Nephron progenitor cell (in vitro differentiated cells): ENCODE measurements around the gene DCTN1.

Experiments used
- DNase-seq: peaks from one replicate; pipeline ENCODE4 v3.0.0; 2021
- H3K27ac Mint-ChIP-seq: 2 replicates; pipeline ENCODE4 v1.8.0; 2021; ENCODE audit warnings: mild to moderate bottlenecking, moderate library complexity, mixed read lengths
- H3K27me3 Mint-ChIP-seq: 2 replicates; pipeline ENCODE4 v1.8.0; 2021; ENCODE audit warnings: mild to moderate bottlenecking, low read depth, mixed read lengths; ENCODE audit not compliant: poor library complexity
- H3K36me3 Mint-ChIP-seq: 2 replicates; pipeline ENCODE4 v1.8.0; 2021; ENCODE audit warnings: low read depth, mixed read lengths
- H3K4me1 Mint-ChIP-seq: 2 replicates; pipeline ENCODE4 v1.8.0; 2021; ENCODE audit warnings: mixed read lengths
- H3K4me3 Mint-ChIP-seq: 2 replicates; pipeline ENCODE4 v1.8.0; 2021; ENCODE audit warnings: mild to moderate bottlenecking, moderate library complexity, mixed read lengths
- H3K9me3 Mint-ChIP-seq: 2 replicates; pipeline ENCODE4 v1.8.0; 2021; ENCODE audit warnings: mild to moderate bottlenecking, moderate library complexity, mixed read lengths
- TF ChIP-seq, protein P1 (sequence below): fragments of 200-600 bp; sonication (generic); IDR thresholded peaks from 2 replicates; pipeline ENCODE4 v1.5.0; 2021; ENCODE audit warnings: antibody characterized with exemption

The DCTN1 gene

GRCh38 chr2:74325815-74326214 lies 54.3 kb downstream of the DCTN1 start:
- Mint-ChIP-seq H3K27ac (no peak overlapping the region), H3K9me3 (no peaks in the 10 kb centered on the region), H3K36me3 (no peaks in the 10 kb centered on the region), H3K4me3 (no peak overlapping the region), H3K4me1 (peaks cover 4% of the 10 kb centered on the region), H3K27me3 (no peaks in the 10 kb centered on the region)
- TF ChIP-seq, protein P1, sequence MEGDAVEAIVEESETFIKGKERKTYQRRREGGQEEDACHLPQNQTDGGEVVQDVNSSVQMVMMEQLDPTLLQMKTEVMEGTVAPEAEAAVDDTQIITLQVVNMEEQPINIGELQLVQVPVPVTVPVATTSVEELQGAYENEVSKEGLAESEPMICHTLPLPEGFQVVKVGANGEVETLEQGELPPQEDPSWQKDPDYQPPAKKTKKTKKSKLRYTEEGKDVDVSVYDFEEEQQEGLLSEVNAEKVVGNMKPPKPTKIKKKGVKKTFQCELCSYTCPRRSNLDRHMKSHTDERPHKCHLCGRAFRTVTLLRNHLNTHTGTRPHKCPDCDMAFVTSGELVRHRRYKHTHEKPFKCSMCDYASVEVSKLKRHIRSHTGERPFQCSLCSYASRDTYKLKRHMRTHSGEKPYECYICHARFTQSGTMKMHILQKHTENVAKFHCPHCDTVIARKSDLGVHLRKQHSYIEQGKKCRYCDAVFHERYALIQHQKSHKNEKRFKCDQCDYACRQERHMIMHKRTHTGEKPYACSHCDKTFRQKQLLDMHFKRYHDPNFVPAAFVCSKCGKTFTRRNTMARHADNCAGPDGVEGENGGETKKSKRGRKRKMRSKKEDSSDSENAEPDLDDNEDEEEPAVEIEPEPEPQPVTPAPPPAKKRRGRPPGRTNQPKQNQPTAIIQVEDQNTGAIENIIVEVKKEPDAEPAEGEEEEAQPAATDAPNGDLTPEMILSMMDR, result no peak
- DNase-seq, result no peak

GRCh38 chr2:74321737-74322136 lies 58.4 kb downstream of the DCTN1 start:
- DNase-seq, result no peak
- Mint-ChIP-seq H3K27ac (no peak overlapping the region), H3K4me1 (peaks cover 5% of the 10 kb centered on the region), H3K4me3 (no peak overlapping the region), H3K27me3 (peaks cover 8% of the 10 kb centered on the region), H3K9me3 (no peaks in the 10 kb centered on the region), H3K36me3 (no peaks in the 10 kb centered on the region)
- TF ChIP-seq, protein P1, result no peak

GRCh38 chr2:74317701-74318100 lies 62.4 kb downstream of the DCTN1 start:
- Mint-ChIP-seq H3K9me3 (no peaks in the 10 kb centered on the region), H3K4me3 (no peak overlapping the region), H3K36me3 (peaks cover 8% of the 10 kb centered on the region), H3K27me3 (peaks cover 12% of the 10 kb centered on the region), H3K27ac (no peak overlapping the region), H3K4me1 (peaks cover 10% of the 10 kb centered on the region)
- no peak for DNase-seq
- TF ChIP-seq, protein P1, result no peak

DNA sequence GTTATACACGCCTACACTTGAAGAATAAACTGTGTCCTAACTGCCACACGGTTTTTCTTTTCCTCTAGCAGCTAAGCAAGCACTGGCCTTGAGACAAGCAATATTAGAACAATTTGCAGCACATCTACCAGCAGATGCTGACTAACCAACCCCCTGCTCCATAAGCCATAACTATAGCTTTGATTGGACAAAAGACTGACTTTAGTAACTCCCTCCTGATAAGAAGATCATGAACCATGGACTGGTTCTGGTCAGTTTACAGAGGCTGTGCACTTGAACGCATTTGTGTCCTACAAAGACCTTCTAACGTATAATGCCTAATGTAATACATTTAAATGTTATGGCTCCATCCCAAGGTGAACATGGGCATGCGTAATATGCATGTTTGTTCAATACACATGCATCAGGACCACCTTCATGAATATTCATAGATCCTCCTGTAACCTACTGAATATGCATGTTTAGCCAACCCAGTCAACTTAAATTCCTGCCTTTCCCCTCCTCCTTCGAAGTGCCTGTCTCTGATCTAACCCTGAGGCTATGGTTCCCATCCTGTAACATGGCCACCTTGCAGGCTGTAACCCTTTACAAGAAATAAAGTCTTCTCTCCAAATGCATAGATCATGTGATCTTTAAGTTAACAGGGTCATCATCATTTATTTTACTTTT lies 63.4 kb downstream of the DCTN1 start:
- no peaks in the 10 kb centered on the region for H3K9me3 Mint-ChIP-seq
- no peak overlapping the region for H3K27ac Mint-ChIP-seq
- DNase-seq, result no peak
- H3K27me3 Mint-ChIP-seq, result peaks cover 16% of the 10 kb centered on the region
- TF ChIP-seq, protein P1, result no peak
- peaks cover 13% of the 10 kb centered on the region for H3K36me3 Mint-ChIP-seq
- no peak overlapping the region for H3K4me3 Mint-ChIP-seq
- H3K4me1 Mint-ChIP-seq, result peaks cover 10% of the 10 kb centered on the region

DNA sequence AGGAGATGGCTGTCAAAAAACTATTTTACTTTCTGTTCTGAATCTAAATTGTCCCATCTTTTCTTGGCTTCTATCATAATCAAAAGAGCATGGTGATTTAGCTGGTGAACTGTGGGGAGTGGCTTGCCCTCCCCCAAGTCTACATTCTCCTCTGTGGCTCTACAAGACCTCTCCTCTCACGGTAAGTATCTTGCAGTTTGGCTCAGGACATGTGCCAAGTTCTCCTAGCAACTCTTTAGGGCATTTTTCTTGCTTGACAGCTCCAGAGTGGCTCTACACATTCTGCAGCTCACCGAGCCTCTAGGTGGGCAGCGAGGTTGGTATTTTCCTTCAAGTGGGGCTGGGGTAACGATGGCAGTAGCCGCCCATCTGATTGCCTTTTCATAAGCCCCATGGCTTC lies 66.0 kb downstream of the DCTN1 start:
- H3K36me3 Mint-ChIP-seq, result peaks cover 23% of the 10 kb centered on the region
- H3K4me1 Mint-ChIP-seq, result peaks cover 10% of the 10 kb centered on the region

More for the DNA sequence above, 66.0 kb downstream of the DCTN1 start:
- TF ChIP-seq, protein P1, result no peak
- Mint-ChIP-seq H3K9me3 (no peaks in the 10 kb centered on the region), H3K27ac (no peak overlapping the region), H3K27me3 (peaks cover 15% of the 10 kb centered on the region), H3K4me3 (no peak overlapping the region)
- no peak for DNase-seq
